Ishikawa (cell line): ENCODE measurements around the gene NPAS3.

ENCODE experiments used
- CEBPB ChIP-seq: IDR thresholded peaks from 2 replicates; pipeline ENCODE4 v1.6.1; 2012
- EP300 ChIP-seq: IDR thresholded peaks from 2 replicates; pipeline ENCODE4 v1.6.1; 2012; ENCODE audit warnings: borderline replicate concordance
- RAD21 ChIP-seq: IDR thresholded peaks from 2 replicates; pipeline ENCODE4 v1.6.1; 2012; ENCODE audit warnings: low read depth
- TF ChIP-seq, protein P1 (sequence below): IDR thresholded peaks from 2 replicates; pipeline ENCODE4 v1.6.1; 2012; ENCODE audit warnings: low read depth, mild to moderate bottlenecking

DNA sequence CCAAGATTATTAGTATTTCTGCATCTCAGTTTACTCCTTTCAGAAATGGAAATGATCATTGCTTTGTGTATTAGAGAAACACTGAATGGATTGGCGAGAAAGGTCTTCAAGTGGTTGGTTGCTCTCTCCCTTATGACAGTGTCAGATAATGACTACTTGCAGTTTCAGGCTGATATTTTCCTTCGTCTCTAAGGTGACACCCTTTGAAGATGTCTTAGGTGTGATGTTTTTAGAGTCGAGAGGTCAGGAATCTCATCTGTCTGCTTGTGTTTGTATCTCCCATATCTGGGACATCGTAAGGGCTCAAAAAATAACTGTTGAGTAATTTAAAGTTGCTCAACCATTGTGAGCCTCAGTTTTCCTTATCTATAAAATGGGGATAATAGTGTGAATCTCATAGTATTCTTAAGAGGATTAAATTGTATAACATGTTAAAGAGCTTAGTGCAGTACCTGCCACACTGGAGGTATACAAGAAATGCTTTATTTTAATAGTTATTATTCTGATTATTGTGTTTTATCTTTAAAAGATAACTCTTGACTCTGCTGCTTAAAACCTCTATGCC lies 40.1 kb downstream of the NPAS3 start:
- TF ChIP-seq CEBPB (no peak), RAD21 (no peak), EP300 (no peak)
- TF ChIP-seq, protein P1, sequence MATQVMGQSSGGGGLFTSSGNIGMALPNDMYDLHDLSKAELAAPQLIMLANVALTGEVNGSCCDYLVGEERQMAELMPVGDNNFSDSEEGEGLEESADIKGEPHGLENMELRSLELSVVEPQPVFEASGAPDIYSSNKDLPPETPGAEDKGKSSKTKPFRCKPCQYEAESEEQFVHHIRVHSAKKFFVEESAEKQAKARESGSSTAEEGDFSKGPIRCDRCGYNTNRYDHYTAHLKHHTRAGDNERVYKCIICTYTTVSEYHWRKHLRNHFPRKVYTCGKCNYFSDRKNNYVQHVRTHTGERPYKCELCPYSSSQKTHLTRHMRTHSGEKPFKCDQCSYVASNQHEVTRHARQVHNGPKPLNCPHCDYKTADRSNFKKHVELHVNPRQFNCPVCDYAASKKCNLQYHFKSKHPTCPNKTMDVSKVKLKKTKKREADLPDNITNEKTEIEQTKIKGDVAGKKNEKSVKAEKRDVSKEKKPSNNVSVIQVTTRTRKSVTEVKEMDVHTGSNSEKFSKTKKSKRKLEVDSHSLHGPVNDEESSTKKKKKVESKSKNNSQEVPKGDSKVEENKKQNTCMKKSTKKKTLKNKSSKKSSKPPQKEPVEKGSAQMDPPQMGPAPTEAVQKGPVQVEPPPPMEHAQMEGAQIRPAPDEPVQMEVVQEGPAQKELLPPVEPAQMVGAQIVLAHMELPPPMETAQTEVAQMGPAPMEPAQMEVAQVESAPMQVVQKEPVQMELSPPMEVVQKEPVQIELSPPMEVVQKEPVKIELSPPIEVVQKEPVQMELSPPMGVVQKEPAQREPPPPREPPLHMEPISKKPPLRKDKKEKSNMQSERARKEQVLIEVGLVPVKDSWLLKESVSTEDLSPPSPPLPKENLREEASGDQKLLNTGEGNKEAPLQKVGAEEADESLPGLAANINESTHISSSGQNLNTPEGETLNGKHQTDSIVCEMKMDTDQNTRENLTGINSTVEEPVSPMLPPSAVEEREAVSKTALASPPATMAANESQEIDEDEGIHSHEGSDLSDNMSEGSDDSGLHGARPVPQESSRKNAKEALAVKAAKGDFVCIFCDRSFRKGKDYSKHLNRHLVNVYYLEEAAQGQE, result no peak
